IMR-90 (cell line): Measurements from ENCODE around the gene CCNT2. TPM values are rescaled to one million over a fixed set of nuclear protein-coding genes. Genes with fewer than 3 reads are reported as not detected.

Experiments used
- BHLHE40 ChIP-seq: fragments of 150-350 bp; IDR thresholded peaks from 2 replicates; pipeline ENCODE4 v1.6.1; 2016; ENCODE audit warnings: mild to moderate bottlenecking, low read depth, low read length
- CEBPB ChIP-seq: IDR thresholded peaks from 2 replicates; pipeline ENCODE4 v1.6.1; 2012; ENCODE audit warnings: low read depth, low read length, improper control_type of control experiment
- CHD1 ChIP-seq: IDR thresholded peaks from 2 replicates; pipeline ENCODE4 v1.6.1; 2012; ENCODE audit warnings: low read depth, low read length, improper control_type of control experiment
- RAD21 ChIP-seq: IDR thresholded peaks from 2 replicates; pipeline ENCODE4 v1.6.1; 2012; ENCODE audit warnings: low read length, improper control_type of control experiment
- USF2 ChIP-seq: fragments of 150-350 bp; IDR thresholded peaks from 2 replicates; pipeline ENCODE4 v1.6.1; 2017; ENCODE audit warnings: mild to moderate bottlenecking, antibody characterized with exemption, low read length, low read depth
- polyA plus RNA-seq, 3 experiments: library from polyadenylated mRNA; depleted of rRNA; stranded (reverse); fragments of >200 nt; gene quantifications; 2 replicates each; pipeline ENCODE4 v1.2.3, GENCODE V29; 2012; ENCODE audit warnings: low replicate concordance in 1 of 3
- total RNA-seq: library from RNA; depleted of rRNA; stranded (reverse); fragments of >200 nt; gene quantifications from 2 replicates; pipeline ENCODE4 v1.2.3, GENCODE V29; 2012

CCNT2 gene
- total and polyA plus RNA-seq, 2 of the 4 experiments (the other 2 are of a cell fraction): 8.8 to 44.6 TPM

DNA sequence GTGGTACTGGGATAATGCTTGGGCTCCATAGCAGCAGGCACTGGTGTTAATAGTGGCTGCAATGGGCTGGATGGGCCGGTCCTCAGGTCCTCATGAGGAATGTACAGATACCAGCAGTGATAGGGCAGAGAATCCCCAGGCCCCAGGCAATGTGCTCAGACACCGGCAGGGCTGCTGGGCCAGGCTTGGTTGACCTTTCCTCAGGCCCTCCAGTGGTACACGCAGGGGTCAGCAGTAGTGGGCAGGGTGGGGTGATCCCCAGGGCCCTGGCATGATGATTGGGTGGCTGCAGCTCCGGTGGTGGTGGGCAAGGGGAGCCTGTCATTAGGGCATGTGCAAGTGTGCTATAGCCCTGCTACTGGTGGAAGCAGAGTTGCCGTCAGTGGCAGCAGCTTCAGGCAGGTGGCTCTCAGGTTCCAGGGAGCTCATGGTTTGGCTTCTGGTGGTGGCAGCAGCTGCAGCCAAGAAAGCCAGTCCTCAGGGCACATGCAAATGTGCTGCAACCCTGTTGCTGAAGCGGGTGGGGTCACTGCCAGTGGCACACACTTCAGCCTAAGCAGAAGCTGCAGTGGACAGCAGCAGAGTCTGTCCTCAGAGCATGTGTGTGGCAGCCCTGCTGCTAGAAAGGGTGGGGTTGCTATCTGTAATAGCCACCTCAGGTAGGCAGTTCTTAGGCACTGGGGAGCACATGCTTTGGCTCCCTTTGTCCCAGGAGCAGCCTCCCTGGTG, 56.8 kb downstream of the CCNT2 start (continued):
- no peak for TF ChIP-seq CHD1
- TF ChIP-seq CEBPB: no peak
- TF ChIP-seq RAD21: no peak
- TF ChIP-seq USF2: no peak
- TF ChIP-seq BHLHE40: no peak
